Measurements from ENCODE around the gene PLEKHJ1.

The PLEKHJ1 gene

GRCh38 chr19:2234996-2235380, 1.1 kb downstream of the PLEKHJ1 start:
- DNase-seq (ENCODE audit: low spot score): no peak

GRCh38 chr19:2233601-2234280, 2.4 kb downstream of the PLEKHJ1 start:
- DNase-seq (ENCODE audit: low spot score): no peak

- no peak for DNase-seq (ENCODE audit: low spot score)
These were observed 3.6 kb downstream of the PLEKHJ1 start for GRCh38 chr19:2232286-2233151.

GRCh38 chr19:2231621-2232221, 4.4 kb downstream of the PLEKHJ1 start:
- no peak for DNase-seq (ENCODE audit: low spot score)

GRCh38 chr19:2230807-2231533, 5.2 kb downstream of the PLEKHJ1 start:
- no peak for DNase-seq (ENCODE audit: low spot score)

- DNase-seq (ENCODE audit: low spot score): no peak
These were observed 6.0 kb downstream of the PLEKHJ1 start for GRCh38 chr19:2230033-2230531.

GRCh38 chr19:2229103-2230032, 6.8 kb downstream of the PLEKHJ1 start:
- no peak for DNase-seq (ENCODE audit: low spot score)

GRCh38 chr19:2228157-2229030, 7.7 kb downstream of the PLEKHJ1 start:
- DNase-seq (ENCODE audit: low spot score): no peak

- no peak for DNase-seq (ENCODE audit: low spot score)
These were observed 8.5 kb downstream of the PLEKHJ1 start for GRCh38 chr19:2227415-2228156.

GRCh38 chr19:2226840-2227360, 9.2 kb downstream of the PLEKHJ1 start:
- DNase-seq (ENCODE audit: low spot score): no peak

GRCh38 chr19:2226051-2226839, 9.9 kb downstream of the PLEKHJ1 start:
- DNase-seq (ENCODE audit: low spot score): no peak

- no peak for DNase-seq (ENCODE audit: low spot score)
These were observed 10.6 kb downstream of the PLEKHJ1 start for GRCh38 chr19:2225415-2226050.

GRCh38 chr19:2224754-2225349, 11.3 kb downstream of the PLEKHJ1 start:
- no peak for DNase-seq (ENCODE audit: low spot score)

GRCh38 chr19:2223959-2224358, 12.2 kb downstream of the PLEKHJ1 start:
- DNase-seq (ENCODE audit: low spot score): no peak

- DNase-seq (ENCODE audit: low spot score): no peak
These were observed 12.7 kb downstream of the PLEKHJ1 start for GRCh38 chr19:2223391-2223790.

GRCh38 chr19:2221918-2222317, 14.2 kb downstream of the PLEKHJ1 start:
- no peak for DNase-seq (ENCODE audit: low spot score)

GRCh38 chr19:2221250-2221831, 14.8 kb downstream of the PLEKHJ1 start:
- no peak for DNase-seq (ENCODE audit: low spot score)
